ENCODE data around the gene RNF220.

- TF ChIP-seq CTCF (conservative IDR thresholded peaks at IDR 0.05; ENCODE audit: low read depth, low read length) (no peak), SMC3 (IDR thresholded peaks at IDR 0.05; ENCODE audit: low read depth, low read length) (no peak), RCOR1 (IDR thresholded peaks at IDR 0.05; ENCODE audit: insufficient replicate concordance, low read length) (no peak), RAD21 (IDR thresholded peaks at IDR 0.05; ENCODE audit: low read length) (no peak)
These were observed 138.7 kb downstream of the RNF220 start for GRCh38 chr1:44543786-44544185.
